ENCODE data around the gene SPO11. TPM values are rescaled to one million over a fixed set of nuclear protein-coding genes. Genes with fewer than 3 reads are reported as not detected.

Gene SPO11
- total and polyA plus RNA-seq, 2 of the 13 experiments (the other 11 are each of a cell fraction or from before 2014, with no cell fraction given) = not detected

DNA sequence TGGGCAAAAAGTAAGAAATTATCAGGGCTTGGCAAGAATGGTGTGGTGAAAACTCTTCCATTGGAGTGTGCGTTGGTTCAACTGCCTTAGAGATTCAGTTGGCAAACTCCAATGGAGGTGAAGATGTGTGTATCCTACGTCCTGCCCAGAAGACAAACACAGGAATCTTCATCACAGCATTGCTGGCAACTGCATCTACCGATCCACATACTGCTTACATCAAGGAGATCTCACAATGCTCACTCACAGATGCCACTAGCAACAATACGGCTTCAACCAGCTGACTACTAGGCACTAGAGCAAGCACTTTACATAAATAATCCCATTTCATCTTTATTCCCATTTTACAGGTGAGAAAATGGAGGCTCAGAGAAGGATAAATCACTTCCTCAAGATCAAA lies 10.0 kb upstream of the SPO11 start (continued):
- TF ChIP-seq, protein P1, sequence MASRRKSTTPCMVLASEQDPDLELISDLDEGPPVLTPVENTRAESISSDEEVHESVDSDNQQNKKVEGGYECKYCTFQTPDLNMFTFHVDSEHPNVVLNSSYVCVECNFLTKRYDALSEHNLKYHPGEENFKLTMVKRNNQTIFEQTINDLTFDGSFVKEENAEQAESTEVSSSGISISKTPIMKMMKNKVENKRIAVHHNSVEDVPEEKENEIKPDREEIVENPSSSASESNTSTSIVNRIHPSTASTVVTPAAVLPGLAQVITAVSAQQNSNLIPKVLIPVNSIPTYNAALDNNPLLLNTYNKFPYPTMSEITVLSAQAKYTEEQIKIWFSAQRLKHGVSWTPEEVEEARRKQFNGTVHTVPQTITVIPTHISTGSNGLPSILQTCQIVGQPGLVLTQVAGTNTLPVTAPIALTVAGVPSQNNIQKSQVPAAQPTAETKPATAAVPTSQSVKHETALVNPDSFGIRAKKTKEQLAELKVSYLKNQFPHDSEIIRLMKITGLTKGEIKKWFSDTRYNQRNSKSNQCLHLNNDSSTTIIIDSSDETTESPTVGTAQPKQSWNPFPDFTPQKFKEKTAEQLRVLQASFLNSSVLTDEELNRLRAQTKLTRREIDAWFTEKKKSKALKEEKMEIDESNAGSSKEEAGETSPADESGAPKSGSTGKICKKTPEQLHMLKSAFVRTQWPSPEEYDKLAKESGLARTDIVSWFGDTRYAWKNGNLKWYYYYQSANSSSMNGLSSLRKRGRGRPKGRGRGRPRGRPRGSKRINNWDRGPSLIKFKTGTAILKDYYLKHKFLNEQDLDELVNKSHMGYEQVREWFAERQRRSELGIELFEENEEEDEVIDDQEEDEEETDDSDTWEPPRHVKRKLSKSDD (CRISPR knock-in tag; IDR thresholded peaks at IDR 0.05; ENCODE audit: low read depth) = no peak
- TF ChIP-seq ZNF629 (CRISPR knock-in tag; conservative IDR thresholded peaks at IDR 0.05) = no peak
- no peak for TF ChIP-seq PLRG1 (conservative IDR thresholded peaks at IDR 0.05)
- TF ChIP-seq ELF1 (CRISPR knock-in tag; IDR thresholded peaks at IDR 0.05) = no peak
- TF ChIP-seq, protein P2, sequence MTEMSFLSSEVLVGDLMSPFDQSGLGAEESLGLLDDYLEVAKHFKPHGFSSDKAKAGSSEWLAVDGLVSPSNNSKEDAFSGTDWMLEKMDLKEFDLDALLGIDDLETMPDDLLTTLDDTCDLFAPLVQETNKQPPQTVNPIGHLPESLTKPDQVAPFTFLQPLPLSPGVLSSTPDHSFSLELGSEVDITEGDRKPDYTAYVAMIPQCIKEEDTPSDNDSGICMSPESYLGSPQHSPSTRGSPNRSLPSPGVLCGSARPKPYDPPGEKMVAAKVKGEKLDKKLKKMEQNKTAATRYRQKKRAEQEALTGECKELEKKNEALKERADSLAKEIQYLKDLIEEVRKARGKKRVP (CRISPR knock-in tag; IDR thresholded peaks at IDR 0.05) = no peak
- TF ChIP-seq ZNF263 (CRISPR knock-in tag; IDR thresholded peaks at IDR 0.05) = no peak
- no peak for TF ChIP-seq ATF1 (CRISPR knock-in tag; IDR thresholded peaks at IDR 0.05)
- TF ChIP-seq NFE2 (CRISPR knock-in tag; IDR thresholded peaks at IDR 0.05) = no peak
- no peak for TF ChIP-seq ZNF205 (CRISPR knock-in tag; IDR thresholded peaks at IDR 0.05)

DNA sequence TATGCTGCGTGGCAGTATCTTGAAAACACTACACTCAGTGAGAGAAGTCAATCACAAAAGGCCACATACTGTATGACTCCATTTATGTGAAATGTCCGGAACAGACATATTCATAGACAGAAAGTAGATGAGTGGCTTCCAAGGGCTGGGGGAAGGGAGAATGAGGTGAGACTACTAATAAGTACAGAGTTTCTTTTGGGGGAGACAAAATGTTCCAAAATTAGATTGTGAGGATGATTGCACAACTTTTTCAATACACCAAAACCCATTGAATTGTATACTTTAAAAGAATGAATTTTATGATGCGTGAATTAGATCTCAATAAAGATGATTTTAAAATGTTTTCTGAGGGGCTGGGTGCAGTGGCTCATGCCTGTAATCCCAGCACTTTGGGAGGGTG lies 9.2 kb upstream of the SPO11 start:
- DNase-seq (ENCODE audit: low spot score) = no peak
- Histone ChIP-seq H3K36me3 (replicated peaks in 1 of 2; ENCODE audit: control insufficient read depth in 1 of 2, insufficient read depth in 2 of 2, low read length in 2 of 2) (no peaks in the 10 kb centered on the region), H3K4me3 (replicated peaks in 1 of 3; ENCODE audit: insufficient read depth in 1 of 3, low read depth in 2 of 3, low read length in 3 of 3) (no peak overlapping the region), H3K27me3 (ENCODE audit: control insufficient read depth in 1 of 2, insufficient read depth in 2 of 2, low read length in 2 of 2) (peaks cover 6 to 20% of the 10 kb centered on the region in 2 experiments; a peak in 4 of 5 replicates), H3K9ac (ENCODE audit: insufficient read depth, low read depth, low read length) (no peak overlapping the region), H3K9me3 (ENCODE audit: low read length) (no peaks in the 10 kb centered on the region), H3K79me2 (ENCODE audit: insufficient read depth, low read length) (no peaks in the 10 kb centered on the region), H2AFZ (ENCODE audit: low read length) (no peak overlapping the region), H4K20me1 (ENCODE audit: insufficient read depth, low read length) (no peaks in the 10 kb centered on the region), H3K4me1 (ENCODE audit: insufficient read depth, low read length) (no peaks in the 10 kb centered on the region), H3K4me2 (ENCODE audit: low read depth, low read length) (no peak overlapping the region), H3K27ac (ENCODE audit: extremely low read length, insufficient read depth, low read length) (no peak overlapping the region)
- no TSS peak for BruUV-seq (replicated peaks)
- ATAC-seq = no peak
- intact Hi-C loops (cut with micrococcal nuclease; ENCODE audit: unreplicated experiment) = no loop called here
- TF ChIP-seq CEBPB (IDR thresholded peaks at IDR 0.05; ENCODE audit: borderline replicate concordance, low read depth, low read length) = peak; percentile 61
- TF ChIP-seq ZNF619 (CRISPR knock-in tag; IDR thresholded peaks at IDR 0.05) = no peak
- TF ChIP-seq GTF2F1 (IDR thresholded peaks at IDR 0.05; ENCODE audit: low read length) = no peak
- no peak for TF ChIP-seq ZNF598 (CRISPR knock-in tag; IDR thresholded peaks at IDR 0.05; ENCODE audit: borderline replicate concordance)
- in situ Hi-C loops (cut with HindIII; ENCODE audit: extremely low pct_ligation_motif_present, low pct_unique_long_range_greater_than_20kb) = no loop called here
- FAIRE-seq = no peak
- CTCF ChIA-PET (ENCODE audit: low intra/inter-chr PET ratio, low total read pairs) = no interaction called here
- POLR2A ChIA-PET = no interaction called here
- 36% methylated on average over 3 of the region's 3 CpGs for WGBS (ENCODE audit: low lambda C conversion rate)
